Endothelial cell of umbilical vein (primary cell): ENCODE measurements around the gene PECR. TPM values are rescaled to one million over a fixed set of nuclear protein-coding genes. Genes with fewer than 3 reads are reported as not detected.

Experiments used
- BruUV-seq: library from RNA; stranded (reverse); fragments of 400-500 nt; replicated peaks from 2 replicates; lab custom pipeline; 2021; lab: Mats Ljungman, UMichigan
- CTCF ChIA-PET: fragments of 300-600, 350-600 bp; sonication (Branson Sonifier 250); formaldehyde crosslinking; loops from one replicate; lab custom pipeline; 2021; ENCODE audit warnings: antibody characterized with exemption, inconsistent platforms; lab: Charles Lee
- POLR2A ChIA-PET: fragments of 300-600, 350-600 bp; sonication (Branson Sonifier 250); formaldehyde crosslinking; loops from one replicate; lab custom pipeline; 2021; ENCODE audit warnings: antibody characterized with exemption, inconsistent platforms; lab: Charles Lee
- DNase-seq: peaks from one replicate; pipeline ENCODE4 v3.0.0-alpha.2; 2011; ENCODE audit warnings: low read depth, low spot score
- FAIRE-seq: peaks from 2 replicates; lab custom pipeline; 2011; peaks lifted over from hg19 to GRCh38; lab: Jason Lieb, UNC
- H2AFZ ChIP-seq: 2 replicates; pipeline ENCODE4 v1.6.0; 2012; ENCODE audit warnings: low read depth, low read length, control low read depth, inconsistent platforms
- H3K27ac ChIP-seq: 2 replicates; pipeline ENCODE4 v1.5.1; 2011; ENCODE audit warnings: low read depth, mild to moderate bottlenecking, control low read depth, low read length, moderate library complexity; ENCODE audit not compliant: insufficient read depth
- H3K27me3 ChIP-seq, 2 experiments: 2 replicates each; pipeline versions ENCODE4 v1.6.0 to v1.6.1; 2011; ENCODE audit warnings: low read length in 2 of 2, mixed read lengths in 1 of 2; ENCODE audit not compliant: control insufficient read depth in 2 of 2, insufficient read depth in 2 of 2
- H3K36me3 ChIP-seq, 2 experiments: 2 replicates in 1 of 2; 3 replicates in 1 of 2; pipeline ENCODE4 v1.5.1; 2011; ENCODE audit warnings: low read length in 2 of 2, mild to moderate bottlenecking in 1 of 2, moderate library complexity in 1 of 2; ENCODE audit not compliant: control insufficient read depth in 2 of 2, insufficient read depth in 2 of 2; ENCODE audit errors: extremely low read depth in 1 of 2
- H3K4me1 ChIP-seq: 3 replicates; pipeline ENCODE4 v1.5.1; 2011; ENCODE audit warnings: mild to moderate bottlenecking, low read length; ENCODE audit not compliant: control insufficient read depth, insufficient read depth; ENCODE audit errors: extremely low read depth
- H3K4me2 ChIP-seq: 2 replicates; pipeline ENCODE4 v1.6.1; 2011; ENCODE audit warnings: low read length, control low read depth, mixed read lengths; ENCODE audit not compliant: insufficient read depth
- H3K4me3 ChIP-seq, 3 experiments: fragments of 200-600 bp in 1 of 3; sonication (generic), shearing (Covaris generic) in 1 of 3; replicated peaks in 1 of 3; 2 replicates each; pipeline ENCODE4 v1.5.1; 2011 to 2016; ENCODE audit warnings: control low read depth in 3 of 3, low read length in 3 of 3, mild to moderate bottlenecking in 2 of 3, inconsistent platforms in 1 of 3, low read depth in 1 of 3, moderate library complexity in 1 of 3; ENCODE audit not compliant: insufficient read depth in 1 of 3
- H3K79me2 ChIP-seq: 2 replicates; pipeline ENCODE4 v1.6.0; 2012; ENCODE audit warnings: low read length, inconsistent platforms; ENCODE audit not compliant: control insufficient read depth, insufficient read depth
- H3K9ac ChIP-seq: replicated peaks from 2 replicates; pipeline ENCODE3; 2011; ENCODE audit warnings: low read length, control low read depth; ENCODE audit not compliant: insufficient read depth; ENCODE audit errors: extremely low read depth
- H3K9me1 ChIP-seq: replicated peaks from 3 replicates; pipeline ENCODE4 v1.6.0; 2011; ENCODE audit warnings: mild to moderate bottlenecking, low read length; ENCODE audit not compliant: control insufficient read depth, insufficient read depth; ENCODE audit errors: extremely low read depth
- H3K9me3 ChIP-seq: replicated peaks from 2 replicates; pipeline ENCODE4 v1.5.1; 2012; ENCODE audit warnings: low read length, inconsistent platforms; ENCODE audit not compliant: control insufficient read depth, insufficient read depth
- H4K20me1 ChIP-seq: replicated peaks from 2 replicates; pipeline ENCODE3; 2011; ENCODE audit warnings: mild to moderate bottlenecking, low read length; ENCODE audit not compliant: control insufficient read depth, insufficient read depth; ENCODE audit errors: extremely low read depth
- EZH2 ChIP-seq: IDR thresholded peaks from 2 replicates; pipeline ENCODE4 v1.6.1; 2012; ENCODE audit warnings: borderline replicate concordance, low read depth, mild to moderate bottlenecking, moderate library complexity, low read length, inconsistent platforms; ENCODE audit not compliant: severe bottlenecking
- FOS ChIP-seq: IDR thresholded peaks from 2 replicates; pipeline ENCODE4 v1.6.1; 2011; ENCODE audit warnings: mild to moderate bottlenecking, low read length, moderate library complexity, borderline replicate concordance; ENCODE audit not compliant: insufficient read depth
- GATA2 ChIP-seq: IDR thresholded peaks from 2 replicates; pipeline ENCODE4 v1.7.0; 2011; ENCODE audit warnings: low read depth, mild to moderate bottlenecking, moderate library complexity, mixed read lengths, low read length; ENCODE audit not compliant: insufficient read length, insufficient read depth
- JUN ChIP-seq: IDR thresholded peaks from 2 replicates; pipeline ENCODE4 v1.6.1; 2011; ENCODE audit warnings: borderline replicate concordance, low read depth; ENCODE audit not compliant: insufficient read length, insufficient read depth
- MAX ChIP-seq: IDR thresholded peaks from 2 replicates; pipeline ENCODE4 v1.6.1; 2011; ENCODE audit not compliant: insufficient read depth, insufficient read length
- MYC ChIP-seq: IDR thresholded peaks from one replicate; pipeline ENCODE4 v1.6.1; 2011; ENCODE audit warnings: mild to moderate bottlenecking, low read depth, low read length
- POLR2A ChIP-seq: IDR thresholded peaks from 2 replicates; pipeline ENCODE4 v1.6.1; 2012; ENCODE audit warnings: low read depth, mild to moderate bottlenecking, control low read depth, low read length
- POLR2AphosphoS5 ChIP-seq: IDR thresholded peaks from 2 replicates; pipeline ENCODE4 v1.6.1; 2012; ENCODE audit warnings: low read depth, mild to moderate bottlenecking, control low read depth, low read length, moderate library complexity; ENCODE audit not compliant: insufficient read depth
- dilution Hi-C: fragments of 300-500 bp; cut with MboI; formaldehyde crosslinking; loops from one replicate; pipeline ENCODE4 v1.15.0; 2019; ENCODE audit warnings: low sequenced_read_pairs; ENCODE audit not compliant: extremely low pct_ligation_motif_present
- intact Hi-C: fragments of 100-400 bp; cut with micrococcal nuclease; formaldehyde crosslinking; loops from one replicate; pipeline ENCODE4 v1.10.0; 2022
- polyA plus RNA-seq, 4 experiments: library from polyadenylated mRNA; depleted of rRNA in 3 of 4; stranded (reverse) in 3 of 4; unstranded in 1 of 4; fragments of >200 nt; gene quantifications; 2 replicates each; pipeline versions ENCODE4 v1.2.1 to v1.2.3, GENCODE V29; 2011 to 2012; ENCODE audit warnings: missing spikeins in 1 of 4
- total RNA-seq: library from RNA; stranded (reverse); gene quantifications from 2 replicates; pipeline ENCODE4 v1.2.3, GENCODE V29; 2021
- TF ChIP-seq, protein P1 (sequence below), 2 donors: IDR thresholded peaks; 1 replicate in 1 of 2; 2 replicates in 1 of 2; pipeline ENCODE4 v1.5.1; 2011; ENCODE audit warnings: low read length in 2 of 2, mild to moderate bottlenecking in 2 of 2, moderate library complexity in 2 of 2, control low read depth in 1 of 2, inconsistent platforms in 1 of 2, low read depth in 1 of 2; ENCODE audit not compliant: insufficient read depth in 1 of 2; ENCODE audit errors: extremely low read depth in 1 of 2

PECR gene
- total and polyA plus RNA-seq, 2 donors (not counting 3 experiments of a cell fraction or from before 2014, with no cell fraction given): 4.1 to 6.2 TPM

DNA sequence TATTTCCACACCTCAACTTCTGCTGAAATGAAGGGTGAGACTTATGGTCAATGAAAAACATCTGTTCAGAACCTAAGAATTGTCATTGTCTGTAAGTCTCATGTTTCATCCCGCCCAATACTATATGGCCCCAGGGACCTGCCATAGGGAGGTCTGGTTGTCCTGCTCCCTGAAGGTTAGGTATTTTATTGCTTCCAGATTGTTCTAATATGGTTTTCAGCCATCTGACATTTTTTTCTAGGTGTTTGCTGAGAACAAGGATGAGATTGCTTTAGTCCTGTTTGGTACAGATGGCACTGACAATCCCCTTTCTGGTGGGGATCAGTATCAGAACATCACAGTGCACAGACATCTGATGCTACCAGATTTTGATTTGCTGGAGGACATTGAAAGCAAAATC is 34.8 kb upstream of the PECR start:
- Histone ChIP-seq H3K9me3 (no peaks in the 10 kb centered on the region), H2AFZ (no peak overlapping the region), H3K9ac (no peak overlapping the region), H4K20me1 (no peaks in the 10 kb centered on the region), H3K79me2 (peaks cover 69% of the 10 kb centered on the region), H3K9me1 (no peaks in the 10 kb centered on the region), H3K36me3 (peaks cover 28 to 47% of the 10 kb centered on the region in 2 experiments), H3K27ac (no peak overlapping the region), H3K27me3 (no peaks in the 10 kb centered on the region), H3K4me3 (no peak overlapping the region), H3K4me1 (peaks cover 15% of the 10 kb centered on the region), H3K4me2 (no peak overlapping the region)
- ChIA-PET CTCF (no interaction called here), POLR2A (no interaction called here)
- dilution Hi-C loops: no loop called here
- TF ChIP-seq FOS (no peak), EZH2 (no peak), MAX (no peak), MYC (no peak), JUN (no peak), POLR2AphosphoS5 (no peak), POLR2A (no peak), GATA2 (no peak)
- TF ChIP-seq, protein P1, sequence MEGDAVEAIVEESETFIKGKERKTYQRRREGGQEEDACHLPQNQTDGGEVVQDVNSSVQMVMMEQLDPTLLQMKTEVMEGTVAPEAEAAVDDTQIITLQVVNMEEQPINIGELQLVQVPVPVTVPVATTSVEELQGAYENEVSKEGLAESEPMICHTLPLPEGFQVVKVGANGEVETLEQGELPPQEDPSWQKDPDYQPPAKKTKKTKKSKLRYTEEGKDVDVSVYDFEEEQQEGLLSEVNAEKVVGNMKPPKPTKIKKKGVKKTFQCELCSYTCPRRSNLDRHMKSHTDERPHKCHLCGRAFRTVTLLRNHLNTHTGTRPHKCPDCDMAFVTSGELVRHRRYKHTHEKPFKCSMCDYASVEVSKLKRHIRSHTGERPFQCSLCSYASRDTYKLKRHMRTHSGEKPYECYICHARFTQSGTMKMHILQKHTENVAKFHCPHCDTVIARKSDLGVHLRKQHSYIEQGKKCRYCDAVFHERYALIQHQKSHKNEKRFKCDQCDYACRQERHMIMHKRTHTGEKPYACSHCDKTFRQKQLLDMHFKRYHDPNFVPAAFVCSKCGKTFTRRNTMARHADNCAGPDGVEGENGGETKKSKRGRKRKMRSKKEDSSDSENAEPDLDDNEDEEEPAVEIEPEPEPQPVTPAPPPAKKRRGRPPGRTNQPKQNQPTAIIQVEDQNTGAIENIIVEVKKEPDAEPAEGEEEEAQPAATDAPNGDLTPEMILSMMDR (IDR thresholded peaks at IDR 0.05; ENCODE audit: extremely low read depth in 1 of 2, insufficient read depth in 1 of 2, low read depth in 1 of 2, low read length in 2 of 2): no peak
- BruUV-seq: no TSS peak
- no peak for FAIRE-seq
- intact Hi-C loops: loop anchor here (5.0 to 10.0 kb wide), 2 partner anchors 286 to 518 kb away; partner anchors contain the start of gene IGFBP2
- no peak for DNase-seq
